SK-N-SH (cell line): Measurements from ENCODE around the gene SNCA.

ENCODE experiments used
- CTCF ChIP-seq: fragments of 200-600 bp; sonication (generic); IDR thresholded peaks from 2 replicates; pipeline ENCODE4 v1.6.1; 2017; ENCODE audit warnings: antibody characterized with exemption, mild to moderate bottlenecking, moderate library complexity
- EP300 ChIP-seq, 2 experiments: IDR thresholded peaks; 2 replicates each; pipeline versions ENCODE4 v1.4.0 to v1.6.1; 2012; ENCODE audit warnings: borderline replicate concordance in 1 of 2, low read depth in 1 of 2, low read length in 1 of 2
- MAX ChIP-seq: IDR thresholded peaks from 2 replicates; pipeline ENCODE4 v1.4.0; 2012; ENCODE audit warnings: low read depth
- MXI1 ChIP-seq: IDR thresholded peaks from 2 replicates; pipeline ENCODE4 v1.6.1; 2012; ENCODE audit warnings: mild to moderate bottlenecking, low read depth, low read length, improper control_type of control experiment
- POLR2AphosphoS5 ChIP-seq: IDR thresholded peaks from 2 replicates; pipeline ENCODE4 v1.6.1; 2012; ENCODE audit warnings: low read depth, low read length
- REST ChIP-seq: IDR thresholded peaks from 2 replicates; pipeline ENCODE4 v1.6.1; 2012; ENCODE audit warnings: mild to moderate bottlenecking, low read depth, low read length, moderate library complexity
- ZBTB33 ChIP-seq: IDR thresholded peaks from 2 replicates; pipeline ENCODE4 v1.4.0; 2012; ENCODE audit warnings: low read depth, borderline replicate concordance

GRCh38 chr4:89751416-89751815, 85.5 kb downstream of the SNCA start:
- TF ChIP-seq CTCF (no peak), EP300 (IDR thresholded peaks at IDR 0.05; ENCODE audit: borderline replicate concordance in 1 of 2, low read depth in 1 of 2, low read length in 1 of 2) (no peak), MXI1 (no peak), MAX (no peak), REST (no peak), ZBTB33 (no peak), POLR2AphosphoS5 (no peak)
